Psoas muscle (tissue), 8 donors: ENCODE measurements around the gene SESN3. TPM values are rescaled to one million over a fixed set of nuclear protein-coding genes. Genes with fewer than 3 reads are reported as not detected.

Experiments
- ATAC-seq, 4 donors: fragments of 200-7000 bp; cut with Tn5 transposase; one replicate each; pipeline ENCODE4 v1.9.1; 2020; ENCODE audit warnings: moderate library complexity in 3 of 4, mild to moderate bottlenecking in 2 of 4
- DNase-seq, 2 donors: peaks; one replicate each; pipeline ENCODE4 v3.0.0-alpha.2; 2020
- H3K27ac ChIP-seq: fragments of 200-600 bp; one replicate; pipeline ENCODE4 v1.8.0; 2022
- H3K27me3 ChIP-seq, 3 donors: fragments of 200-600 bp in 1 of 3; one replicate each; pipeline versions ENCODE4 v1.6.1 to v1.8.0; 2013 to 2022; ENCODE audit warnings: low read length in 2 of 3, mild to moderate bottlenecking in 2 of 3, moderate library complexity in 1 of 3; ENCODE audit not compliant: insufficient read depth in 3 of 3
- H3K36me3 ChIP-seq, 2 donors: fragments of 200-600 bp in 1 of 2; one replicate each; pipeline versions ENCODE4 v1.6.1 to v1.8.0; 2013 to 2022; ENCODE audit warnings: low read depth in 1 of 2, mild to moderate bottlenecking in 1 of 2, moderate library complexity in 1 of 2; ENCODE audit not compliant: insufficient read depth in 1 of 2
- H3K4me1 ChIP-seq: fragments of 200-600 bp; one replicate; pipeline ENCODE4 v1.8.0; 2022
- H3K4me3 ChIP-seq: fragments of 200-600 bp; one replicate; pipeline ENCODE4 v1.8.0; 2022; ENCODE audit warnings: mild to moderate bottlenecking
- H3K9me3 ChIP-seq: fragments of 200-600 bp; one replicate; pipeline ENCODE4 v1.8.0; 2022
- WGBS, 3 donors: extraction: QIAGEN DNeasy Blood & Tissue Kit; methylation state at CpG; one replicate each; pipeline versions ENCODE4 v1.1.6 to v1.1.7; 2013; 5-methylcytosine and 5-hydroxymethylcytosine counted together
- intact Hi-C, 2 donors: fragments of 100-400 bp; cut with DNase I; formaldehyde crosslinking; loops; one replicate each; pipeline versions ENCODE4 v1.11.0 to v1.14.2; 2022
- polyA plus RNA-seq, 3 donors: library from polyadenylated mRNA; stranded (reverse); fragments of 200-250 nt; gene quantifications; one replicate each; pipeline ENCODE4 v1.2.3, GENCODE V29; 2013
- total RNA-seq, 4 donors: library from RNA; stranded (reverse); fragmentation: NEBNext Ultra II Directional in 2 of 4; extraction: Animal tissue kit (Norgen Biotek cat#: 25700) in 2 of 4; gene quantifications; one replicate each; pipeline versions ENCODE4 v1.2.1 to v1.2.4, GENCODE V29; 2021 to 2023
- TF ChIP-seq, protein P1 (sequence below): fragments of 200-600 bp; IDR thresholded peaks from one replicate; pipeline ENCODE4 v1.8.0; 2022; ENCODE audit warnings: antibody characterized with exemption
- donor health status: healthy with polysubstance abuse.
- donor health status: DM: no; HTN: no; CAD: no; lungs with moderate emphysema.
- donor health status: Bipolar disorder and iron deficiency.
- donor health status: healthy.
- donor health status: DM: yes; HTN: yes; CAD: no.
- donor health status: DM: no; HTN: no; CAD: no.
- donor health status: DM: no; HTN: no; CAD: no.
- donor health status: DM: yes; HTN: yes; CAD: no.

The SESN3 gene
- total and polyA plus RNA-seq, 7 donors, result 0.92 to 94.6 (median 5.3) TPM

DNA sequence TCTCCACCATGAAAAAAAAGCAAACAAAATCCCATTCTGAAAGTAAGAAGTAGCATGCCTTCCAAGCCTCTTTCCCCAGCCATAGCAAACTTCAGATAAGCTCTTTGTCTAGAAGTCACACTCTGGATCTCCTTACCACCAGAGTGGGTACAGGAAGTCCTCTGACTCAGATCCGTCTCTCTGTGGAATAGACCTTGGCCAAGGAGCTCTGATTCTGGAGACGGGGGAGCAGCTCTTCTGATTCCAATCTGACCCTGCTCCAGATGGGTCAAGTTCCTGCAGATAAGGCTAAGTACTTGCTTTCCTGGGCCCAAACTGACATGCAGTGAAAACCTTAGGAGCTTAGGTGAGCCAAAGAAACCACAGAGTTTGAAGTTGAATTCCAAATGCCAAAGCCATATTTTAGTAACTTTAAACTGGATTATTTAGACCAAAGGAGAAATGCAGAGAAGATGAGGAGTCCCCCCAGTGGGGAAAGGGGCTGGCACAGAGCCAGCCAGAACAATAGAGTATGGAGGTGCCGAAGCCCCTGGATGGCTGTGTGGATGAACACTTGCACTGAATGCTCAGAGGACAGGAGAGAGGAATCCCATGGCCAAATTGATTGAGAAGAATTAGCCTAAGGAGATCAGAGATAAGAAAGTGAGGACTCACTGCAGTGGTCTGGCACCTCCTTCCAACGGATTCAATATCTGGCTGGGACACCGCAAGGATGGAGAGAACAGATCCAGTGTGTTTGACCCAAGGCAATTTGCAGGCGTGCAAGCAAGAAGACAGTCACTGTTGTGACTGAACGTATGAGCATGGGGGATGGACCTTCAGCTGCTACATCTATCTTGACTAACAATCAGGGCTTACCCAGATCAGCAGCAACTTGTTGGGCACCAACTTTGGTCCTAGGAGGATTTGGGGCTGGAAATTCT lies 86.4 kb downstream of the SESN3 start:
- Histone ChIP-seq H3K36me3 (no peaks in the 10 kb centered on the region), H3K4me1 (peaks cover 24% of the 10 kb centered on the region), H3K27me3 (no peaks in the 10 kb centered on the region), H3K4me3 (no peak overlapping the region), H3K9me3 (no peaks in the 10 kb centered on the region), H3K27ac (no peak overlapping the region)
- 75 to 81% (median 79%) methylated on average over 7 of the region's 7 CpGs for WGBS, 3 donors
- ATAC-seq (no peak), DNase-seq (no peak)
- intact Hi-C loops, result loop anchor here (2.0 to 10.0 kb wide), 4 partner anchors 36 to 520 kb away; partner anchors contain the start of genes CWC15 (in 1 of the 2) and KDM4D (in 1 of the 2)
- TF ChIP-seq, protein P1, sequence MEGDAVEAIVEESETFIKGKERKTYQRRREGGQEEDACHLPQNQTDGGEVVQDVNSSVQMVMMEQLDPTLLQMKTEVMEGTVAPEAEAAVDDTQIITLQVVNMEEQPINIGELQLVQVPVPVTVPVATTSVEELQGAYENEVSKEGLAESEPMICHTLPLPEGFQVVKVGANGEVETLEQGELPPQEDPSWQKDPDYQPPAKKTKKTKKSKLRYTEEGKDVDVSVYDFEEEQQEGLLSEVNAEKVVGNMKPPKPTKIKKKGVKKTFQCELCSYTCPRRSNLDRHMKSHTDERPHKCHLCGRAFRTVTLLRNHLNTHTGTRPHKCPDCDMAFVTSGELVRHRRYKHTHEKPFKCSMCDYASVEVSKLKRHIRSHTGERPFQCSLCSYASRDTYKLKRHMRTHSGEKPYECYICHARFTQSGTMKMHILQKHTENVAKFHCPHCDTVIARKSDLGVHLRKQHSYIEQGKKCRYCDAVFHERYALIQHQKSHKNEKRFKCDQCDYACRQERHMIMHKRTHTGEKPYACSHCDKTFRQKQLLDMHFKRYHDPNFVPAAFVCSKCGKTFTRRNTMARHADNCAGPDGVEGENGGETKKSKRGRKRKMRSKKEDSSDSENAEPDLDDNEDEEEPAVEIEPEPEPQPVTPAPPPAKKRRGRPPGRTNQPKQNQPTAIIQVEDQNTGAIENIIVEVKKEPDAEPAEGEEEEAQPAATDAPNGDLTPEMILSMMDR, result no peak

DNA sequence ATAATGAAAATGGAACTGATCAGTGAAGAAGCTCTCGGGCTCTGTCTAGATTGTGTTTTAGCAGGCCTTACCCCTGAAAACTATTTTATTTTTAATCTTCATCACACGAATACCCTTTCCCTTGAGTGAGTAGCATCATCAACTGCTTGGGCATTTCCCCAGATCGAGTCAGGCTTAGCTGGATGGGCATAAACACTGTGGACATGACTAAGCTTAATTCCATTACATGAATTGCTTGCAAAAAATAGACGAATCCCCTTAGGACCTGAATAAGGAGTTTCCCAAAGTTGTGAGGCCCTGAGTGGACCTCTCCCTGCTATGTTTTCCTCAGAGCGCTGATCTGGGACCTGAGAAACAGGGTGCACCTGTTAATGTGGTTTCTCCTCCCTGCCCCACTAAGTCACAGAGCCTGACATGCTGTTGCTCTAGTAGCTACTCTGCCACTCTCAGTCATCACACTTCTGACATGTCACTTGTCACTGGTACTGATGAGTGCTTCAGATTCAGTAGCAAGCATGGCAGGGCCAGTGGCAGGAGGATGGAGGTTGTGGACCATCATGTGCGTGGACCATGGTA lies 87.8 kb downstream of the SESN3 start:
- intact Hi-C loops, result loop anchor here (5.0 to 10.0 kb wide), 3 partner anchors 71 to 518 kb away; partner anchors contain the start of genes CWC15 (in 1 of the 2) and KDM4D (in 1 of the 2)
- no peak for ATAC-seq

DNA sequence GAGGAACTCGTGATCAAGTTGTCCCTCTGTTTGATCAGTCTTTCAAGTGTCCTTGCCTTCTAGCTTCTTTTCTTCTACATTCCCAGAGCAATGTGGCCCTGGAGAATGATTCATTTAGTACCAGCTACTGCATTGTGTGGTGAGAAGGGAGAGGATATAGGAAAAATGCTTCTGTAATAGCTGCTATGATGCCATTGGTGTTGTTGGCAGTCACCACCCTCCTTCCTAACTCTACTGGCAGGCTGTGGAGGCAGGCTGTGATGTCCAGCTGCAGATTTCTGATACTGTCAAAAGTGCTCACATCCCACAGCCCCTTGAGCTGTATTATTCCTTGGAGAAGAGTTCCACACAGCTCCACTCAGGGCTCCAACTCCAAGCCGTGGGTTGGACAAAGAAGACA lies 88.6 kb downstream of the SESN3 start:
- DNase-seq, result no peak
- no peaks in the 10 kb centered on the region for H3K36me3 ChIP-seq
- no peak overlapping the region for H3K4me3 ChIP-seq
- peaks cover 6% of the 10 kb centered on the region for H3K4me1 ChIP-seq
- WGBS, 3 donors, result 75 to 80% (median 79%) methylated on average over 2 of the region's 2 CpGs
- H3K9me3 ChIP-seq, result no peaks in the 10 kb centered on the region
- TF ChIP-seq, protein P1, result no peak
- H3K27me3 ChIP-seq, result no peaks in the 10 kb centered on the region
- intact Hi-C loops, result loop anchor here (5.0 to 10.0 kb wide), 3 partner anchors 70 to 518 kb away; partner anchors contain the start of genes CWC15 (in 1 of the 2) and KDM4D (in 1 of the 2)
- no peak overlapping the region for H3K27ac ChIP-seq
- no peak for ATAC-seq

More for the DNA sequence above, 87.8 kb downstream of the SESN3 start:
- H3K27me3 ChIP-seq, result no peaks in the 10 kb centered on the region
- no peak overlapping the region for H3K4me3 ChIP-seq
- TF ChIP-seq, protein P1, result no peak
- no peak for DNase-seq
- H3K27ac ChIP-seq, result no peak overlapping the region
- WGBS, 3 donors, result 73 to 81% (median 75%) methylated on average over 6 of the region's 6 CpGs
- no peaks in the 10 kb centered on the region for H3K9me3 ChIP-seq
- no peaks in the 10 kb centered on the region for H3K36me3 ChIP-seq
- peaks cover 13% of the 10 kb centered on the region for H3K4me1 ChIP-seq

DNA sequence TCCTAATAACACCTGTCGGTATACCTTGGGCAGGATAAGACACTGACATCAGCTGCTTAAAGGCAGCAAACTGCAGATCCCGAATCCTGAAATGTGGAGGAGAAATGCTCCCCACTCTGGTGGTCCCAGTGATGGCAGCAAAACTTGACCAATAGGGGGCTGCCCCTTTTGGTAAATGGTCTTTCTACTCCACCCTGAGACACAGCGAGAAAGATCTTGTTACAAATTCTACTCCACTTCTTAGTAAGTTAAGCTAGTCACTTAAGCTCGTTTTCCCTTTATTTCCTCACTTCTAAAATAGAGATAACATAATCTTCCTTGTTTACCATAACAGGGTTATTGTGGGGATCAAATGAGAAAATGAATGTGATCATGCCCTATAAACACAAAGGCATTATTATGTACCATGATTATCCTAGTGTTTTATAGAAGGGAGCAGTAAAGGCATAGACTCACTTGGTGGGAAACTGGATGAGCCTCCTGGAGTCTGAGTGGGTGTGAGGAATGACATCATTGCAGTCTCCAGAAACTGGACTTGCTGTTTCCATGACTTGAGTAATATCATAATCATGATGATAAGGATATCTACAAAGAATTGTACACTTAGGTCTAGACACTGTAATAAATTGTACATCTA lies 90.5 kb downstream of the SESN3 start:
- TF ChIP-seq, protein P1, result no peak

More for the DNA sequence above, 90.5 kb downstream of the SESN3 start:
- no peaks in the 10 kb centered on the region for H3K9me3 ChIP-seq
- no peaks in the 10 kb centered on the region for H3K27me3 ChIP-seq
- intact Hi-C loops, result loop anchor here (5.0 to 10.0 kb wide), 3 partner anchors 68 to 516 kb away; partner anchors contain the start of genes CWC15 (in 1 of the 2) and KDM4D (in 1 of the 2)
- ATAC-seq (no peak), DNase-seq (no peak)
- no peak overlapping the region for H3K4me3 ChIP-seq
- no peak overlapping the region for H3K27ac ChIP-seq
- no peaks in the 10 kb centered on the region for H3K36me3 ChIP-seq
- no peaks in the 10 kb centered on the region for H3K4me1 ChIP-seq
- 65 to 78% (median 74%) methylated on average over 4 of the region's 4 CpGs for WGBS, 3 donors
